Measurements from ENCODE around the gene SCYGR7. TPM values are rescaled to one million over a fixed set of nuclear protein-coding genes. Genes with fewer than 3 reads are reported as not detected.

The SCYGR7 gene
- total and polyA plus RNA-seq, 2 of the 13 experiments (the other 11 are each of a cell fraction or from before 2014, with no cell fraction given): not detected

- TF ChIP-seq RARG (CRISPR knock-in tag; IDR thresholded peaks at IDR 0.05; ENCODE audit: low read depth): no peak
- no peak for TF ChIP-seq MTF1 (CRISPR knock-in tag; IDR thresholded peaks at IDR 0.05)
- no peak for TF ChIP-seq ZNF572 (CRISPR knock-in tag; IDR thresholded peaks at IDR 0.05)
- no peak for TF ChIP-seq ZNF883 (CRISPR knock-in tag; IDR thresholded peaks at IDR 0.05; ENCODE audit: not compliant biosample characterization)
- no peak for TF ChIP-seq GPN1 (CRISPR knock-in tag; IDR thresholded peaks at IDR 0.05; ENCODE audit: borderline replicate concordance)
- TF ChIP-seq SOX13 (IDR thresholded peaks at IDR 0.05): no peak
- TF ChIP-seq SOX13 (CRISPR knock-in tag; conservative IDR thresholded peaks at IDR 0.05 in 1 of 2, IDR thresholded peaks at IDR 0.05 in 1 of 2): peak in 1 of 2 experiments; percentile 34; a peak in 1 of 4 replicates
- no peak for TF ChIP-seq PAX8 (CRISPR knock-in tag; IDR thresholded peaks at IDR 0.05; ENCODE audit: borderline replicate concordance)
- TF ChIP-seq HNRNPUL1 (IDR thresholded peaks at IDR 0.05; ENCODE audit: low read depth, low read length): peak; percentile 77
- TF ChIP-seq, protein P1, sequence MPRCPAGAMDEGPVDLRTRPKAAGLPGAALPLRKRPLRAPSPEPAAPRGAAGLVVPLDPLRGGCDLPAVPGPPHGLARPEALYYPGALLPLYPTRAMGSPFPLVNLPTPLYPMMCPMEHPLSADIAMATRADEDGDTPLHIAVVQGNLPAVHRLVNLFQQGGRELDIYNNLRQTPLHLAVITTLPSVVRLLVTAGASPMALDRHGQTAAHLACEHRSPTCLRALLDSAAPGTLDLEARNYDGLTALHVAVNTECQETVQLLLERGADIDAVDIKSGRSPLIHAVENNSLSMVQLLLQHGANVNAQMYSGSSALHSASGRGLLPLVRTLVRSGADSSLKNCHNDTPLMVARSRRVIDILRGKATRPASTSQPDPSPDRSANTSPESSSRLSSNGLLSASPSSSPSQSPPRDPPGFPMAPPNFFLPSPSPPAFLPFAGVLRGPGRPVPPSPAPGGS (CRISPR knock-in tag; IDR thresholded peaks at IDR 0.05): peak; percentile 9; the same call in 1 of the 2 replicates
- TF ChIP-seq SRSF9 (IDR thresholded peaks at IDR 0.05; ENCODE audit: borderline replicate concordance, insufficient read depth, low read depth, low read length, poor library complexity, severe bottlenecking): peak; percentile 70
- no peak for TF ChIP-seq SPEN (CRISPR knock-in tag; IDR thresholded peaks at IDR 0.05; ENCODE audit: low read depth)
- TF ChIP-seq ZFYVE20 (CRISPR knock-in tag; IDR thresholded peaks at IDR 0.05; ENCODE audit: borderline replicate concordance, low read depth): no peak
Measured at GRCh38 chr2:227761740-227762476, 33.8 kb downstream of the SCYGR7 start (continued).
